Liver (tissue), 9 donors: ENCODE data around the gene ZNF274. TPM values are rescaled to one million over a fixed set of nuclear protein-coding genes. Genes with fewer than 3 reads are reported as not detected.
A peak's percentile ranks its signal among the peaks of the same experiment; 100 is the strongest.

Experiments used
- DNase-seq: peaks from one replicate; pipeline ENCODE4 v3.0.0-alpha.2; 2017; ENCODE audit warnings: low spot score
- H3K27ac ChIP-seq, 2 donors: one replicate each; pipeline ENCODE4 v1.7.0; 2013; ENCODE audit warnings: inconsistent platforms in 2 of 2, low read length in 2 of 2, control low read depth in 1 of 2, low read depth in 1 of 2, mild to moderate bottlenecking in 1 of 2
- H3K27me3 ChIP-seq, 4 donors: one replicate each; pipeline versions ENCODE4 v1.6.1 to v1.7.0; 2013; ENCODE audit warnings: low read length in 3 of 4, inconsistent platforms in 1 of 4, mild to moderate bottlenecking in 1 of 4, moderate library complexity in 1 of 4; ENCODE audit not compliant: control insufficient read depth in 4 of 4, insufficient read depth in 4 of 4
- H3K36me3 ChIP-seq, 4 donors: one replicate each; pipeline versions ENCODE4 v1.6.1 to v1.7.0; 2013; ENCODE audit warnings: low read length in 3 of 4, mild to moderate bottlenecking in 3 of 4, low read depth in 1 of 4, moderate library complexity in 1 of 4; ENCODE audit not compliant: control insufficient read depth in 4 of 4, insufficient read depth in 3 of 4
- H3K4me1 ChIP-seq, 4 donors: one replicate each; pipeline versions ENCODE4 v1.6.1 to v1.7.0; 2013; ENCODE audit warnings: low read length in 3 of 4, mild to moderate bottlenecking in 3 of 4, moderate library complexity in 1 of 4; ENCODE audit not compliant: control insufficient read depth in 4 of 4, insufficient read depth in 4 of 4
- H3K4me3 ChIP-seq, 3 donors: one replicate each; pipeline versions ENCODE4 v1.6.1 to v1.7.0; 2013; ENCODE audit warnings: low read length in 3 of 3, control low read depth in 1 of 3, low read depth in 1 of 3, mild to moderate bottlenecking in 1 of 3
- H3K9ac ChIP-seq, 2 donors: one replicate each; pipeline ENCODE4 v1.7.0; 2013; ENCODE audit warnings: low read length in 2 of 2, mild to moderate bottlenecking in 2 of 2, moderate library complexity in 2 of 2, control low read depth in 1 of 2, low read depth in 1 of 2
- H3K9me3 ChIP-seq, 4 donors: one replicate each; pipeline versions ENCODE4 v1.6.1 to v1.7.0; 2013; ENCODE audit warnings: low read length in 3 of 4; ENCODE audit not compliant: control insufficient read depth in 4 of 4
- EGR1 ChIP-seq, 2 donors: IDR thresholded peaks; 2 replicates each; pipeline ENCODE4 v1.6.1; 2016 to 2018; ENCODE audit warnings: antibody characterized with exemption in 2 of 2, low read depth in 2 of 2
- FOXA2 ChIP-seq: IDR thresholded peaks from 2 replicates; pipeline ENCODE4 v1.6.1; 2016; ENCODE audit warnings: antibody characterized with exemption
- GABPA ChIP-seq, 2 donors: IDR thresholded peaks in 1 of 2; conservative IDR thresholded peaks in 1 of 2; 2 replicates each; pipeline ENCODE4 v1.6.1; 2016; ENCODE audit warnings: antibody characterized with exemption in 2 of 2, mild to moderate bottlenecking in 1 of 2, moderate library complexity in 1 of 2
- HNF4A ChIP-seq, 2 donors: conservative IDR thresholded peaks; 2 replicates each; pipeline ENCODE4 v1.6.1; 2016; ENCODE audit warnings: antibody characterized with exemption in 2 of 2, mild to moderate bottlenecking in 2 of 2
- RAD21 ChIP-seq, 2 donors: IDR thresholded peaks; 2 replicates each; pipeline ENCODE4 v1.6.1; 2016; ENCODE audit warnings: antibody characterized with exemption in 2 of 2, mild to moderate bottlenecking in 2 of 2
- SP1 ChIP-seq: IDR thresholded peaks from 2 replicates; pipeline ENCODE4 v1.6.1; 2018; ENCODE audit warnings: antibody characterized with exemption, mild to moderate bottlenecking
- TAF1 ChIP-seq: conservative IDR thresholded peaks from 2 replicates; pipeline ENCODE4 v1.6.1; 2016; ENCODE audit warnings: antibody characterized with exemption, mild to moderate bottlenecking
- WGBS: extraction: QIAGEN DNeasy Blood & Tissue Kit; methylation state at CpG from one replicate; pipeline ENCODE4 v1.1.7; 2013; 5-methylcytosine and 5-hydroxymethylcytosine counted together
- polyA plus RNA-seq, 2 donors: library from polyadenylated mRNA; stranded (reverse) in 1 of 2; unstranded in 1 of 2; fragments of 200-250 nt in 1 of 2; fragments of >200 nt in 1 of 2; fragmentation: Nextera tagmentation in 1 of 2; extraction: Ambion mirVana in 1 of 2; gene quantifications; one replicate each; pipeline versions ENCODE4 v1.2.1 to v1.2.3, GENCODE V29; 2013 to 2015
- total RNA-seq, 2 donors: library from RNA; depleted of rRNA; stranded (reverse); fragments of >200 nt; gene quantifications; one replicate each; pipeline ENCODE4 v1.2.3, GENCODE V29; 2014
- TF ChIP-seq, protein P1 (sequence below): IDR thresholded peaks from 2 replicates; pipeline ENCODE4 v1.6.1; 2016; ENCODE audit warnings: antibody characterized with exemption, mild to moderate bottlenecking
- TF ChIP-seq, protein P2 (sequence below): IDR thresholded peaks from 2 replicates; pipeline ENCODE4 v1.6.1; 2016; ENCODE audit warnings: antibody characterized with exemption
- TF ChIP-seq, protein P3 (sequence below): IDR thresholded peaks from 2 replicates; pipeline ENCODE4 v1.6.1; 2016; ENCODE audit warnings: antibody characterized with exemption
- TF ChIP-seq, protein P4 (sequence below): IDR thresholded peaks from 2 replicates; pipeline ENCODE4 v1.6.1; 2016; ENCODE audit warnings: antibody characterized with exemption
- TF ChIP-seq, protein P5 (sequence below): fragments of 150-350 bp; IDR thresholded peaks from 2 replicates; pipeline ENCODE4 v1.5.1; 2017; ENCODE audit warnings: improper control_type of control experiment, low read depth, low read length; ENCODE audit not compliant: missing input control
- donor health status: healthy.
- donor health status: healthy.
- donor health status: healthy.
- donor health status: healthy.
- donor health status: healthy.

ZNF274 gene
- total and polyA plus RNA-seq, 4 donors = 5.7 to 18.2 (median 11.9) TPM

DNA sequence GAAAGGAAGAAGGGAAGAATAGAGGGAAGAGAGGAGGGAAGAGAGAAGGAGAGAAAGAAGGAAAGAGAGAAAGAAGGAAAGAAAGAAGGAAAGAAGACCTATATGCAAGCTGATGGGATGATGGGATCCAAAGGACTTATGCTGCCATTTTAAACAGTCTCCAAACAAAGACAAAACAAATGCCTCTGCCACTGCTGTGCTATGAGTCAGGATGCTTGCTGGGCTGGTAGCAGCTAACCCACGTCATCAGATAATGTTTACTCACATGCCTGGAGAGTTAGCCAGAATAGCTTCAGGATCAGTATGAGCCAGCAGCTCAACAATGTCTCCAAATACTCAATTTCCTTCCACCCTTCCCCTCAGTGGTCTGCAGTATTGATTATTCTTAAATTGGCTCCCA lies 12.0 kb upstream of the ZNF274 start (continued):
- TF ChIP-seq, protein P1, sequence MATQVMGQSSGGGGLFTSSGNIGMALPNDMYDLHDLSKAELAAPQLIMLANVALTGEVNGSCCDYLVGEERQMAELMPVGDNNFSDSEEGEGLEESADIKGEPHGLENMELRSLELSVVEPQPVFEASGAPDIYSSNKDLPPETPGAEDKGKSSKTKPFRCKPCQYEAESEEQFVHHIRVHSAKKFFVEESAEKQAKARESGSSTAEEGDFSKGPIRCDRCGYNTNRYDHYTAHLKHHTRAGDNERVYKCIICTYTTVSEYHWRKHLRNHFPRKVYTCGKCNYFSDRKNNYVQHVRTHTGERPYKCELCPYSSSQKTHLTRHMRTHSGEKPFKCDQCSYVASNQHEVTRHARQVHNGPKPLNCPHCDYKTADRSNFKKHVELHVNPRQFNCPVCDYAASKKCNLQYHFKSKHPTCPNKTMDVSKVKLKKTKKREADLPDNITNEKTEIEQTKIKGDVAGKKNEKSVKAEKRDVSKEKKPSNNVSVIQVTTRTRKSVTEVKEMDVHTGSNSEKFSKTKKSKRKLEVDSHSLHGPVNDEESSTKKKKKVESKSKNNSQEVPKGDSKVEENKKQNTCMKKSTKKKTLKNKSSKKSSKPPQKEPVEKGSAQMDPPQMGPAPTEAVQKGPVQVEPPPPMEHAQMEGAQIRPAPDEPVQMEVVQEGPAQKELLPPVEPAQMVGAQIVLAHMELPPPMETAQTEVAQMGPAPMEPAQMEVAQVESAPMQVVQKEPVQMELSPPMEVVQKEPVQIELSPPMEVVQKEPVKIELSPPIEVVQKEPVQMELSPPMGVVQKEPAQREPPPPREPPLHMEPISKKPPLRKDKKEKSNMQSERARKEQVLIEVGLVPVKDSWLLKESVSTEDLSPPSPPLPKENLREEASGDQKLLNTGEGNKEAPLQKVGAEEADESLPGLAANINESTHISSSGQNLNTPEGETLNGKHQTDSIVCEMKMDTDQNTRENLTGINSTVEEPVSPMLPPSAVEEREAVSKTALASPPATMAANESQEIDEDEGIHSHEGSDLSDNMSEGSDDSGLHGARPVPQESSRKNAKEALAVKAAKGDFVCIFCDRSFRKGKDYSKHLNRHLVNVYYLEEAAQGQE = no peak
- TF ChIP-seq, protein P2, sequence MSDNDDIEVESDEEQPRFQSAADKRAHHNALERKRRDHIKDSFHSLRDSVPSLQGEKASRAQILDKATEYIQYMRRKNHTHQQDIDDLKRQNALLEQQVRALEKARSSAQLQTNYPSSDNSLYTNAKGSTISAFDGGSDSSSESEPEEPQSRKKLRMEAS = no peak

DNA sequence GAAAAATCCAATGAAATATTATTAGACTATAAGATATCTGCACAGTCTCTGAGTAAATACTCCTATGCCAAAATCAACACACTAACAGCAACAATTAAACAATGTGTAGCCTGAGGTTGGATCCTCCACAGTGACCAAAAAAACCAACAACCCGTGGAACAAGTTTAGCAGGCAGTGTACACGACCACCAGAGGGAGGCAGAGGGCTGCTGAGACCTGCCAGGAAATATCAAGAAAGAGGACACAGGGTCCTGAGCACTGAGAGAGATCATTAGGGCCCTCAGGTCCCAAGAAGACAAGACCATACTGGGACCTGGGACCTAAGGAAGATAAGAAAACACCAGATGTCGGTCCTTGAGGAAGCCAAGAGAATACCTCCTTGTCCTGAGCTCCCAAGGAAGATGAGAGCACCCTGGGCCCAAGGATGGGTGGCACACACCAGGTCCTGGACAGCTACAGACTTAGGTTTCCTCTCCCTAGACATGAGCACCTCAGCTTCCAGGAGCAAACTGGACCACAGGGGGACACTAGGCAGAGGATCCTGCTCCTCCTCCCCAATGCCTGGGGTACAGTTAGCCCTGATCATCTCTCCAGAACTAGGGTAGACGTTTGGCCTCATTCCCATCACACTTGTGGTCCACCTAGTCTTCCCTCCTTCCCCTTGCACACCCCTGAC lies 822 bp upstream of the ZNF274 start:
- Histone ChIP-seq H3K27ac (peak overlapping the region; percentile 99 to 100), H3K4me1 (peaks cover 0 to 13% (median 4%) of the 10 kb centered on the region in 4 donors), H3K9ac (no peak overlapping the region), H3K27me3 (no peaks in the 10 kb centered on the region), H3K4me3 (peak overlapping the region; percentile 65 to 95 (median 72)), H3K36me3 (peaks cover 7 to 36% (median 22%) of the 10 kb centered on the region in 4 donors), H3K9me3 (peaks cover 40 to 64% (median 45%) of the 10 kb centered on the region in 4 donors)
- TF ChIP-seq GABPA (IDR thresholded peaks at IDR 0.05 in 1 of 2, conservative IDR thresholded peaks at IDR 0.05 in 1 of 2) (no peak), EGR1 (IDR thresholded peaks at IDR 0.05; ENCODE audit: low read depth in 2 of 2) (no peak), TAF1 (no peak), SP1 (no peak), FOXA2 (no peak), HNF4A (conservative IDR thresholded peaks at IDR 0.05) (no peak), RAD21 (IDR thresholded peaks at IDR 0.05) (peak; percentile 61 to 71)
- TF ChIP-seq, protein P3, sequence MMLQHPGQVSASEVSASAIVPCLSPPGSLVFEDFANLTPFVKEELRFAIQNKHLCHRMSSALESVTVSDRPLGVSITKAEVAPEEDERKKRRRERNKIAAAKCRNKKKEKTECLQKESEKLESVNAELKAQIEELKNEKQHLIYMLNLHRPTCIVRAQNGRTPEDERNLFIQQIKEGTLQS = no peak
- TF ChIP-seq, protein P4, sequence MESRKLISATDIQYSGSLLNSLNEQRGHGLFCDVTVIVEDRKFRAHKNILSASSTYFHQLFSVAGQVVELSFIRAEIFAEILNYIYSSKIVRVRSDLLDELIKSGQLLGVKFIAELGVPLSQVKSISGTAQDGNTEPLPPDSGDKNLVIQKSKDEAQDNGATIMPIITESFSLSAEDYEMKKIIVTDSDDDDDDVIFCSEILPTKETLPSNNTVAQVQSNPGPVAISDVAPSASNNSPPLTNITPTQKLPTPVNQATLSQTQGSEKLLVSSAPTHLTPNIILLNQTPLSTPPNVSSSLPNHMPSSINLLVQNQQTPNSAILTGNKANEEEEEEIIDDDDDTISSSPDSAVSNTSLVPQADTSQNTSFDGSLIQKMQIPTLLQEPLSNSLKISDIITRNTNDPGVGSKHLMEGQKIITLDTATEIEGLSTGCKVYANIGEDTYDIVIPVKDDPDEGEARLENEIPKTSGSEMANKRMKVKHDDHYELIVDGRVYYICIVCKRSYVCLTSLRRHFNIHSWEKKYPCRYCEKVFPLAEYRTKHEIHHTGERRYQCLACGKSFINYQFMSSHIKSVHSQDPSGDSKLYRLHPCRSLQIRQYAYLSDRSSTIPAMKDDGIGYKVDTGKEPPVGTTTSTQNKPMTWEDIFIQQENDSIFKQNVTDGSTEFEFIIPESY = no peak
- TF ChIP-seq, protein P5, sequence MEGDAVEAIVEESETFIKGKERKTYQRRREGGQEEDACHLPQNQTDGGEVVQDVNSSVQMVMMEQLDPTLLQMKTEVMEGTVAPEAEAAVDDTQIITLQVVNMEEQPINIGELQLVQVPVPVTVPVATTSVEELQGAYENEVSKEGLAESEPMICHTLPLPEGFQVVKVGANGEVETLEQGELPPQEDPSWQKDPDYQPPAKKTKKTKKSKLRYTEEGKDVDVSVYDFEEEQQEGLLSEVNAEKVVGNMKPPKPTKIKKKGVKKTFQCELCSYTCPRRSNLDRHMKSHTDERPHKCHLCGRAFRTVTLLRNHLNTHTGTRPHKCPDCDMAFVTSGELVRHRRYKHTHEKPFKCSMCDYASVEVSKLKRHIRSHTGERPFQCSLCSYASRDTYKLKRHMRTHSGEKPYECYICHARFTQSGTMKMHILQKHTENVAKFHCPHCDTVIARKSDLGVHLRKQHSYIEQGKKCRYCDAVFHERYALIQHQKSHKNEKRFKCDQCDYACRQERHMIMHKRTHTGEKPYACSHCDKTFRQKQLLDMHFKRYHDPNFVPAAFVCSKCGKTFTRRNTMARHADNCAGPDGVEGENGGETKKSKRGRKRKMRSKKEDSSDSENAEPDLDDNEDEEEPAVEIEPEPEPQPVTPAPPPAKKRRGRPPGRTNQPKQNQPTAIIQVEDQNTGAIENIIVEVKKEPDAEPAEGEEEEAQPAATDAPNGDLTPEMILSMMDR = peak; percentile 43
- peak; percentile 71 for DNase-seq
- 38% methylated on average over 4 of the region's 4 CpGs for WGBS
